ENCODE results near the gene IDE.

DNA sequence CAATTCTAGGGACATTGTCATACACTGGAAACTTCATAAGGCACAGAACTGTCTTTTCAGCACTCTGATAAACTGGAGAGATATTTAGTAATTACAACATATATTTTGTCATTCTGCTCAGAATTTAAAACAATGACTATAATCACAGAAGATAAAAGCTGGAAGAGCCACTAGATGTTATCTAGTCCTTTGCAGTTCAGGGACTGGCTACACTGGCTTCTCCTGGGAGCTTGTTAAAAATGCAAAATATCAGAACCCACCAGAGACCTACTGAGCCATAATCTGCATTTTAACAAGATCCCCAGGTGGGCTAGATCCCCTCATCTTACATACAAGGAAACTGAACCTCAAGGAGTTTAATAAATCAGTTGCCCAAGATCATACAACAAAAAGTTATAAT is 32.3 kb downstream of the IDE start:
- no peak for TF ChIP-seq EZH2phosphoT487 (IDR thresholded peaks at IDR 0.05; ENCODE audit: borderline replicate concordance)
- TF ChIP-seq, protein P1, sequence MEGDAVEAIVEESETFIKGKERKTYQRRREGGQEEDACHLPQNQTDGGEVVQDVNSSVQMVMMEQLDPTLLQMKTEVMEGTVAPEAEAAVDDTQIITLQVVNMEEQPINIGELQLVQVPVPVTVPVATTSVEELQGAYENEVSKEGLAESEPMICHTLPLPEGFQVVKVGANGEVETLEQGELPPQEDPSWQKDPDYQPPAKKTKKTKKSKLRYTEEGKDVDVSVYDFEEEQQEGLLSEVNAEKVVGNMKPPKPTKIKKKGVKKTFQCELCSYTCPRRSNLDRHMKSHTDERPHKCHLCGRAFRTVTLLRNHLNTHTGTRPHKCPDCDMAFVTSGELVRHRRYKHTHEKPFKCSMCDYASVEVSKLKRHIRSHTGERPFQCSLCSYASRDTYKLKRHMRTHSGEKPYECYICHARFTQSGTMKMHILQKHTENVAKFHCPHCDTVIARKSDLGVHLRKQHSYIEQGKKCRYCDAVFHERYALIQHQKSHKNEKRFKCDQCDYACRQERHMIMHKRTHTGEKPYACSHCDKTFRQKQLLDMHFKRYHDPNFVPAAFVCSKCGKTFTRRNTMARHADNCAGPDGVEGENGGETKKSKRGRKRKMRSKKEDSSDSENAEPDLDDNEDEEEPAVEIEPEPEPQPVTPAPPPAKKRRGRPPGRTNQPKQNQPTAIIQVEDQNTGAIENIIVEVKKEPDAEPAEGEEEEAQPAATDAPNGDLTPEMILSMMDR (conservative IDR thresholded peaks at IDR 0.05; ENCODE audit: low read length), result no peak
